ENCODE measurements around the gene APOM. TPM values are rescaled to one million over a fixed set of nuclear protein-coding genes. Genes with fewer than 3 reads are reported as not detected.

Gene APOM
- total RNA-seq, 1 experiment from 2014 or later = 3.9 TPM

DNA sequence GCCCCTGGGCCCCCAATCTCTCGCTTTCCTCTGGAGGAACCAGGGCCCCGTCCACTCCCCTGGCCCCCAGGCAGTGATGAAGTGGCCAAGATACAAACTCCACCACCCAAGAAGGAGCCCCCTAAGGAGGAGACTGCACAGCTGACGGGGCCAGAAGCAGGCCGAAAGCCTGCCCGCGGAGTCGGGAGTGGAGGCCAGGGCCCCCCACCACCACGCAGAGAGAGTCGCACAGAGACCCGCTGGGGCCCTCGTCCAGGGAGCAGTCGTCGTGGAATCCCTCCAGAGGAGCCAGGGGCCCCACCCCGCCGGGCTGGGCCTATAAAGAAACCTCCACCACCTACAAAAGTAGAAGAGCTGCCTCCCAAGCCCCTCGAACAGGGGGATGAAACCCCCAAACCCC is 24.5 kb upstream of the APOM start:
- no peak for DNase-seq (ENCODE audit: low read depth)

DNA sequence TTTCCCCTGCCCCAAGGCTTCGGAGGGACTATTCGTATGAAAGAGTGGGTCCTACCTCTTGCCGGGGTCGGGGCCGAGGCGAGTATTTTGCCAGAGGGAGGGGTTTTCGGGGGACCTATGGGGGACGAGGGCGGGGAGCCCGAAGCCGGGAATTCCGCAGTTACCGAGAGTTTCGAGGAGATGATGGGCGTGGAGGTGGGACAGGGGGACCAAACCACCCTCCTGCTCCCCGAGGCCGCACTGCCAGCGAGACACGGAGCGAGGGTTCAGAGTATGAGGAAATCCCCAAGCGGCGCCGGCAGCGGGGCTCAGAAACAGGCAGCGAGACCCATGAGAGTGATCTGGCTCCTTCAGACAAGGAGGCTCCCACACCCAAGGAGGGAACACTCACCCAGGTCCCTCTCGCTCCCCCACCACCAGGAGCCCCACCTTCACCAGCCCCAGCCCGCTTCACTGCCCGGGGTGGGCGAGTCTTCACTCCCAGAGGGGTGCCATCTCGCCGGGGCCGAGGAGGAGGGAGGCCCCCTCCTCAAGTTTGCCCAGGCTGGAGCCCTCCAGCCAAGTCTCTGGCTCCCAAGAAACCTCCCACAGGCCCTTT is 23.9 kb upstream of the APOM start:
- no peak for DNase-seq (ENCODE audit: low read depth)

DNA sequence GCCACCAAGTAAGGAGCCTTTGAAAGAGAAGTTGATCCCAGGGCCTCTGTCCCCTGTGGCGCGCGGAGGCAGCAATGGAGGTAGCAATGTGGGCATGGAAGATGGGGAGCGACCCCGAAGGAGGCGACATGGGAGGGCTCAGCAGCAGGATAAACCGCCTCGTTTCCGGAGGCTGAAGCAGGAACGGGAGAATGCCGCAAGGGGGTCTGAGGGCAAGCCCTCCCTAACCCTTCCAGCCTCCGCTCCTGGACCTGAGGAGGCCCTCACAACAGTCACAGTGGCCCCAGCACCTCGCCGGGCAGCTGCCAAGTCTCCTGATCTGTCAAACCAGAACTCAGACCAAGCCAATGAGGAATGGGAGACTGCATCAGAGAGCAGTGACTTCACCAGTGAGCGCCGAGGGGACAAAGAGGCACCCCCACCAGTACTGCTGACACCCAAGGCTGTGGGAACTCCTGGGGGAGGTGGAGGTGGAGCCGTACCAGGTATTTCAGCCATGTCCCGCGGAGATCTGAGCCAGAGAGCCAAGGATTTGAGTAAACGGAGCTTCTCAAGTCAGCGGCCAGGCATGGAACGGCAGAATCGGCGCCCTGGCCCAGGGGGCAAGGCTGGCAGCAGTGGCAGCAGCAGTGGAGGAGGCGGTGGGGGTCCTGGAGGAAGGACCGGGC is 23.3 kb upstream of the APOM start:
- no peak for DNase-seq (ENCODE audit: low read depth)

DNA sequence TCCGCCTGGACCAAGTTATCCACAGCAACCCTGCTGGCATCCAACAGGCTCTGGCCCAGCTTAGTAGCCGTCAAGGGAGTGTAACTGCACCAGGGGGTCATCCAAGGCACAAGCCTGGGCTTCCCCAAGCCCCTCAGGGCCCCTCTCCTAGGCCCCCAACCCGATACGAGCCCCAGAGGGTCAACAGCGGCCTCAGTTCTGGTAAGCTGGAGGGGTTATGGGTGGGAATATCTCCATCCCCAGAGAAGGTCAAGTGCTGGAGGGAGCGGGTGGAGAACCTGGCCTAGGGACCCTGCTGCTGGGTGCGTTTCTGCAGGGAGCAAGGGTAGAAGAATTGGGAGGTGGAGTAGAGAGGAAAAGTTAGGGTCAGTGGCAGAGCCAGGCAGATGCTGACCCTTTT is 22.2 kb upstream of the APOM start:
- DNase-seq (ENCODE audit: low read depth) = no peak

DNA sequence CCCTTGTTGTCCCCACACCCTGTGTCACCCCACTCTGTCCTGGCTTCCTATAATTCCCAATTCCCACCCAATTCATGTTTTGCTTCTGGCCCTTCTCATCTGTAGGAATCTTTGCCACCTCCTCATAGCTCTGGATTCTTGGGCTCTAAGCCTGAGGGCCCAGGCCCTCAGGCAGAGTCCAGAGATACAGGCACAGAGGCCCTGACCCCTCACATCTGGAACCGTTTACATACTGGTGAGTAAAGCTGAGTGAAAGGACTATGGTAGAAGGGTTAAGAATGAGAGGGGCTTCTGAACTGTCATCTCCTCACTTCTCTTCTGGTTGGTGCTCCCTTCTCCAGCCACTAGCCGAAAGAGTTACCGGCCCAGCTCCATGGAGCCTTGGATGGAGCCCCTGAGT is 21.6 kb upstream of the APOM start:
- no peak for DNase-seq (ENCODE audit: low read depth)

DNA sequence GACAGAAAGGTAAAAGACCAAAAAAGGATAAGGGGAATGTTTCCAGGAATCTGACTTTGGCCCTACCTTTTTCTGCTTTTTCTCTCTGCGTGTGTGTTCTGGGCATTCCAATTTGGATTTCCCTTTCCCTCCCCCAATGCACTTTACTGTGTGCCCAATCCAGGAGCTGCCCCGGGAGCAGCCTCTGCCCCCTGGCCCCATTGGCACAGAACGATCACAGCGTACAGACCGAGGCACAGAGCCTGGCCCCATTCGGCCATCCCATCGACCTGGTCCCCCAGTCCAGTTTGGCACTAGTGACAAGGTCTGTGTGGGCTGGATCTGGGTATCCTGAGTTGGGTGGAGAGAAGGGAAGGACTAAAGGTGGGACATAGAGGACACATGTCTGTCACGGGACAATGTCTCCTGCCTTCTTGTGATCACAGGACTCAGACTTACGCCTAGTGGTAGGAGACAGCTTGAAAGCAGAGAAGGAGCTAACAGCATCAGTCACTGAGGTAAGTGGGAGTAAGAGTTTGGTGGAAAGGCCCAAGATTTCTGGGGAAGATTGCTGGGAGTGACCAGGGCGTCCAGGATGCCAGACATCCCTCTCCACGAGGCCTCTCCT is 20.6 kb upstream of the APOM start:
- no peak for DNase-seq (ENCODE audit: low read depth)

DNA sequence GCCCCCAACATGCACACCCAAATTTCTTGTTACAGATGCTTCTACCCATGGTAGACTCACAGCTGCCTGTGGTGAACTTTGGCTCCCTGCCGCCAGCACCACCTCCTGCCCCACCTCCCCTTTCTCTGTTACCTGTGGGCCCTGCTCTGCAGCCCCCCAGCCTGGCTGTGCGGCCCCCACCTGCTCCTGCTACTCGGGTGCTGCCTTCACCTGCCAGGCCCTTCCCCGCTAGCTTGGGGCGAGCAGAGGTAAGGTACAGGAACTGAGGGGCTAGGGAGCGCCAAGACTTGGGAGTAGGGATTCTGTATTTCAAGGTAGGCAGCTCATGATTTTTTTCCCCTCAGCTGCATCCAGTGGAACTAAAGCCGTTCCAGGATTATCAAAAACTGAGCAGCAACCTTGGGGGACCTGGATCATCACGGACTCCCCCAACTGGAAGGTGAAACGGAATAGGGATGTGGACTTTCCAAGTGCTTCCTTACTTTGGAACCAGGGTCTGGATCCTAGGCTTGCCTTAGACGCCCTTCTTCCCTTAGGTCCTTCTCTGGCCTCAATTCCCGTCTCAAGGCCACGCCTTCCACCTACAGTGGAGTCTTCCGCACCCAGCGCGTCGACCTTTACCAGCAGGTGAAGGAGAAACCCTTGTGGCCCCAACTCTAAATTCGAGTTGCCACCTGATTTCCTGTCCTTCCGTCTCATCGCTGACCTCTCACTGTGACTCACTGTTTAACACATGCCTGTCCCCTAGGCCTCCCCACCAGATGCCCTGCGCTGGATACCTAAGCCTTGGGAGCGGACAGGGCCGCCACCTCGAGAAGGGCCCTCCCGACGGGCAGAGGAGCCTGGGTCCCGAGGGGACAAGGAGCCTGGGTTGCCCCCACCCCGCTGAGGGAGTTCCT is 18.7 kb upstream of the APOM start:
- DNase-seq (ENCODE audit: low read depth) = no peak

DNA sequence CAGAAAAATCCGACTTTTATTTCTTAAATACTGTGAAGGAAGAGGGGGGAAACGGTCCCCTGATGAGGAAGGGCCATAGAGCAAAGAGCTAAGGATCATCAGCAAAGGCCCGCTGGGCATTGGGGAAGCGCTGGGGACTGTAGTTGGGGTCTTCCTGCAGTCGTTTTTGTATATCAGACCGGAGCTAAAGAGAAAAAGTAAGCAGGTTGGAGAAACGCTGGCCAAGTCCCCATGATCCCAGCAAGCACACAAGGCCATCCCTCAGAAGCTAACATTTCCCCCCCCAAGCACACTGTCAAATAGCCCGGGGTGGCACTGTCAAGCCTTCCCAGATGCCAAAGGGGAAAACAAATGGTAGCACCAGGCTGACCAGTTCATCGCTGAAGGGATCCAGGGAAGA is 16.7 kb upstream of the APOM start:
- no peak for DNase-seq (ENCODE audit: low read depth)

DNA sequence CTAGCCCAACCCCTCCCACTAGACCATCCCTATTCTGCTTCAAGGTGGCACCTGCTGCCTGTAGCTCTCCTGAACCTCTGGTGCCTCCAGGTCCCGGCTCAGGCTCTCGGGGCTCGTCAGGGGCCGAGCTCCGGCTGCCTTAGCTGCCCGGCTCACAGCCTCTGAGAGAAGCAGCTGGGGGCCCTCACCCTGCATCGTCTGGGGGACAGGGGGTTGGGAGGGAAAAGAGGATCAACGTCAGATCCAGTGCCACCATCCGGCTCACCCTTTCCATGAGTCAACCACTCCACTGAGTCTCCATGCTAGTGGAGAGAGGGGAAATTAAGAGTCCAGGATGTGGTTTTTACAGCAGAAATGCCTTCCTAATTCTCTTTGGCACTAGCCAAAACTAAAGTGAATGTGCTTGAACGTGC is 16.2 kb upstream of the APOM start:
- peak; percentile 81 for DNase-seq (ENCODE audit: low read depth)

DNA sequence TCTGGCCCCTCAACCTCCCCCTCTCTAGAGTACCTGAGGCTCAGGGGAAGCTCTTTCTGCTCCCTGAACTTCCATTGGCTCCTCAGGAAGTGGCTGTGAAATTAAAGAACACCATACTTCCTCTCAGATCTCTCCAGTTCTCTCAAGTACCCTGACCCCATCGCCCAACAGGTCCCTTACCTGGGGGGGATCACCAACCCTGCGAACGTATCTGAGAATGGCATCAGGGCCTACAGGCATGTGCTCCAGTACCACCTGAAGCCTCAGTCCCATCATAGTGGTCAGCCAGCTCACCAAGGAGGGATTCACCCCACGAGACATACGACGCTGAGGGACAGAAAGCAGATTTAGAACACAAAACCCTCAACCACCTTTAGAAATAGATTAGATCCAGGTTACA is 15.1 kb upstream of the APOM start:
- DNase-seq (ENCODE audit: low read depth) = no peak

DNA sequence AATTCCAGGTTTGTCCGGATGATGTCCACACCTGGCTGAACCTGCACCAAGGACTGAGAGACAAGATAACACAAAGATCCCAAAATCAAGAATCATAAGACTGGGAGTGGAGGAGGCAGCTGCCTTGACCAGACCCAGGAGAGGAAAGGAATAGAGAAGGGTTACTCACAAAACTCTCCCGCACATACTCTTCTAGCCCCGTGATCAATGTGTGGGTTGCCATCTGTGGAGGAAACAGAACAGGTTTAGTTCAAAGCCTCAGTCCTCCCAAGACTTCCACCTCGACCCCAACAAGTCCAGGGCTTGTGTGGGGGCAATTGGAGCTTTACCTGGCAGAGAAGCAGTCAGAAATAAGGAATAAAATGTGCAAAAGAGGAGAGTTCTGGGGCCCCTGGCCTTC is 14.3 kb upstream of the APOM start:
- no peak for DNase-seq (ENCODE audit: low read depth)

DNA sequence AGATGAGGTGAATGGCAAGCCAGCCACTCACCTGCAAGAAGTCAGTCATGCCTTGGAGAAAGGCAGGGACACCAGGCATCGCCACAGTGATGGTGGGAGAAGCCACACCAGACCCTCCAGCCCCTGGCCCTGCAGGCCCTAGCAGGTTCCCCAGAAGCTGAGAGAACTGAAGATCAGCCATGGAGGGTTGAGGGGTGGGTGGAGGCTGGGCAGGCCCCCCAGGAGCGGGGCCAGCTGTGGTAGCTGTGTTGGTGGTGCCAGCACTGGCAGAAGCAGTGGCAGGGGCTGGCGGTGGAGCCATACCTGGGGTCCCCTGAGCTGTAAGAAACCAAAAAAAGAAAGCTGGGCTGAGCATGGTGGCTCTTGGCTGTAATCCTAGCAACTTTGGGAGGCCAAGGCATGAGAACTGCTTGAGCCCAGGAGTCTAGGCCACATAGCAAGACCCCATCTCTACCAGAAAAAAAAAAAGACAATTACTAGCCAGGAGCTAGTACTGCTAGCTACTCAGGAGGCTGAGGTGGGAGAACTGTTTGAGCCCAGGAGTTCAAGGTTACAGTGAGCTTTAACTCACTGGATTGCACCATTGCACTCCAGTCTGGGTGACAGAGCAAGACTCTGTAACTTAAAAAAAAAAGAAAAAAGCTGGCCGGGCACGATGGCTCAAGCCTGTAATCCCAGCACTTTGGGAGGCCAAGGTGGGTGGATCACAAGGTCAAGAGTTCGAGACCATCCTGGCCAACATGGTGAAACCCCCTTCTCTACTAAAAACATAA is 12.7 kb upstream of the APOM start:
- no peak for DNase-seq (ENCODE audit: low read depth)

DNA sequence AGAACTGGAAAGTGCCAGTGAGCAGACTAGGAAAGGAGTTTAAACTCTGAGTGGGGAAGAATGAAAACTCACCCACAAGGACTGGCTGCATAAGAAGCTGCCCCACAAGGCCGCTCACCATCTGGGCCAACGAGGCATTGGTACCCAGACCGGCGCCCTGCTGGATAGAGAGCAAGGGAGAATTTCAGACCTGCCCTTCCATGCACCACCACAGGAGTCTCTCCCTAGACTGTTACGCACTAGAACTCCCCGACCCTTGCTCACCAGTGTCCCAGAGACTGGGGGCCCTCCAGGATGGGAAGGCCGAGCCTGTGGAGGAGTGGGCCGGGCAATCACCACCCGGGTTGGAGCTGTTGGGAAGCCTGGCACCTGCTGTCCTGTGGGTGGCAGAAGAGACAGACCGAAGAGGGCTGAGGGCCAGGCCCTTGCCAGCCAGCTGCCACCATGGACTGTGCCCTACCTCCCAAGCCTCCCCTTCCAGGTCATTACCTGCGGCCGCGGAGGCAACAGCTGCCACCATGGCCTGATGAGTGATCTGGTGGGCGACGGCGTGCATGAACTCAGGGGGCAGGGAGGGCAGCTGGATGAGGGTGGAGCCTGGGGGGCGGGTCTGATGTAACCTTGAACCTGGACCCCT is 11.8 kb upstream of the APOM start:
- no peak for DNase-seq (ENCODE audit: low read depth)

DNA sequence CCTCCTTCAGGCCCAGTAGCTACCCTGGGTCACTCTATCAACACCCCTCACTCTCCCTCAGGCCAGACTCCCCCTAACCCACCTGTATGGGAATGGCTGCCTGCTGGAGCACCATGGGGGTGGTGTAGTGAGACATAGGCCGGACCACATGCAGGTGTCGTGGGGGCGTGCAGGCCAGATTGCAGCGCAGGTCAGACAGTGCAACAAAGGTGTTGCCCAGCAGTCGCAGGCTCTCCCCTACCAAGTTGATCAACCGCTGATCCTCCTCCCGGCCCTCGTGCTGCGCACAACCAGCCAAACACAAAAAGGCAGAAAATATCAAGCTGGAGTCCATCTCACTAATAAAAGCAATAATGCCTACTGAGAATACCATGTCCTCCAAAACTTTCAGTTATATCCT is 10.4 kb upstream of the APOM start:
- no peak for DNase-seq (ENCODE audit: low read depth)

DNA sequence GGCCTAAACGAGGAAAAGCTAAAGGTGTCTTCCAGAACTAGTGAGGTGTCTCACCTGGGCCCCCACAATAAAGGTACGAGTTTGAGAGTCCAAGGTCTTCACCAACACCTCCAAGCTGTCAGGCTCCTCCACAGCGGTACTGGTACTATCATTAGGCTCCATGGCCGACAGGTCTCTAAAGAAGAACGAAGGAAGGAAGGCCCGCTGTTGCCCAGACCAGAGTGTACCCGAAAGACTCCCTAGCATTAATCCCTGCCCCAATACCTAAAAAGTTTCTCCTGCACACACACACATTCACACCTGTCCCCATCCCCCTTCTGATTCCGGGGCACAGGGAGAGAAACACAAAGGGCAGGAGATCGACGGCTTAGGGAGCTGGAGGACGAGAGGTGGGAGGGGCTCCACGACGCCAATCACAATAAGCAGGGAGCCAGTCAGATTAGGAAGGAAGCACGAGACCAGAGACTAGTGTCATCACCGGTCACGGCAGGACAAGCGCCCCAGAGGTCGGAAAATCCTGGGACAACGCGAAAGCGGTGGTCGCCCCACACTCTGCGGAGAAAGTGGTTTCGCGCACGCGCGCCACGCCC is 4.0 kb upstream of the APOM start:
- DNase-seq (ENCODE audit: low read depth) = peak; percentile 75

DNA sequence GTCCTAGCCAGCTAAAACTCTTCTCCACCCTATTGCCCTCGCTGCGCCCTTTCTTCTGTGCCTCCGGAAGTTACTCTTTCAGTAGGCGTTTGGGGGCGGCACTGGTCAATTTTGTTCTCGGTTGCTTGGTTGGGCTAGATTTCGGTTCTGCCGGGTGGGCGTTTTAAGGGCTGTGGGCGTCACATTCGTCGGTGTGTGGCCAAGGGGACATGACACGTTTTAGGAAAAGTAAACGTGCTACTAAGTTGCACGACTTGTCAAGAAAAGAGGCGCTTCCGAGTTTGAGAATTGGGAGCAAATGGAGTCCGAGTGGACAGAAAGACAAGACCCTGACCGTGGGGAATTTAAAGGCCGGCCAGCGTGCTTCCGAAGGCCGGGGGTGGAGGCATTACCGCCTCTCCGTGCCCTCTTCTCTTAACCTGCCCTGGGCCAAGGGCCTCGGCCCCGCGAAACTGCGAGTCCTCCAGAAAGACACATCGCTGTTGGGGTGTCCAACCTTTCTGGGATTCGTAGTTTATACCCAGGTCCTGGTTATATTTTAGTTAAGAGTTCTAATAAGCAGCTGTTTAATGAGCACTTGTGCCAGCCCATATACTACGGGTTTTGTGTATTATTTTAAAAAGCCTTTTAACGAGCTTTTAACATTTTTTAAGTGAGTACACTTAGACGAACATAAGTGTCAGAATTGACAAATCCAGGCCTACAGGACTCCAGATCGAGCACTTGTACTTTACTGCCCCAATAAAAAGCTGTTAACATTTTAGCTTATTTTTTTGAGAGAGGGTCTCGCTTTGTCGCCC is 2.6 kb upstream of the APOM start:
- DNase-seq (ENCODE audit: low read depth) = no peak

DNA sequence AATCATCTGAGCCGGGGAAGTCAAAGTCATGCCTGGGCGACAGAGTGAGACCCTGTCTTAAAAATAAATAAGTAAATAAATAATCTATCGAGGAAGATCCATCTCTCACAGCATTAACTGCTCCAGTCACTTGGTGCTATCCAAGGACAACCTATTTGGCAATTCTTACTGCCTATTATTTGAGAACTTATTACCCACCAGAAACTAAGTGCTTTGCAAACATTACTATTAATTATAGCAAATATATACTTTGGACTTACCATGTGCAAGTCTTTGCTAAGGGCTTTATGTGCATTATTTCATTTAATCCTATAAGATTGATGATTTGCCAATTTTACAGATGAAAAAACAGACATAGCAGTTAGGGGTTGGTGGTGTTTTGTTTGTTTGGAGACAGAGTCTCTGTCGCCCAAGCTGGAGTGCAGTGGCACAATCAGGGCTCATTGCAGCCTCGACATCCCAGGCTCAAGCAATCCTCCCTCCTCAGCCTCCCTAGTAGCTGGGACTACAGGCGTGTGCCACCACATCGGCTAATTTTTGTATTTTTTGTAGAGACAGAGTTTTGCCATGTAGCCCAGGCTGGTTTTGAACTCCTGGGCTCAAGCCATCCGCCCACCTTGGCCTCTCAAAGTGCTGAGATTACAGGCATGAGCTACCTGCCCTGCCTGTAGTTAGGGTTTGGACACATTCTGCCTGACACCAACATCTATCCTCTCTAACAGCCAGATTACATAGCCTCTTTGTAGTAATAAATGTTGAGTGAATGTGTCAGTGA is 933 bp upstream of the APOM start:
- no peak for DNase-seq (ENCODE audit: low read depth)

DNA sequence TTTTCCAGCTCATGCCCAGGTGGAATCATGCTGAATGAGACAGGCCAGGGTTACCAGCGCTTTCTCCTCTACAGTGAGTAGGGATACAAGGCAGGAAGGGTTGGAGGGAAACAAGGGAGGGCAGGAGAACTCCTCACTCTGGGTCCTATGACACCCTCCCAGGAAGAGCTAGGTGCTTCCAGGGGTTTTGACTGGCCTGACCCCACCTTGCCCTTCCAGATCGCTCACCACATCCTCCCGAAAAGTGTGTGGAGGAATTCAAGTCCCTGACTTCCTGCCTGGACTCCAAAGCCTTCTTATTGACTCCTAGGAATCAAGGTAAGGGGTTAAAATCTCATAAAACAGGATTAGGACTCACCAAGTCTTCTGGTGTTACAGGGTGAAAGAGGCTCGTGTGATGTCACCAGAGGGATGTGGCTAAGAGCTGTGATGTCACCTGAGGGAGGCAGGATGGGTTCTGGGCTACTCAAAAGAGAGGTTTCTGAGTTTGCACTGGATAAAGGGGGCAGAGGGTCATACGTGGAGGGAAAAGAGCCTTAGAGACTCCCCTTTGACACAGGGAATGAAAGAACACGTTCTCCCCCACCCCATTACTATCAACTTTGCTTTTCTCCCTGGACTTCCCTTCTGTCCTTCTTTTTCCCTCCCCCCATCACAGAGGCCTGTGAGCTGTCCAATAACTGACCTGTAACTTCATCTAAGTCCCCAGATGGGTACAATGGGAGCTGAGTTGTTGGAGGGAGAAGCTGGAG is 1.9 kb downstream of the APOM start:
- no peak for DNase-seq (ENCODE audit: low read depth)
